ENCODE data around the gene RGS19.
A peak's percentile ranks its signal among the peaks of the same experiment; 100 is the strongest.

Gene RGS19

DNA sequence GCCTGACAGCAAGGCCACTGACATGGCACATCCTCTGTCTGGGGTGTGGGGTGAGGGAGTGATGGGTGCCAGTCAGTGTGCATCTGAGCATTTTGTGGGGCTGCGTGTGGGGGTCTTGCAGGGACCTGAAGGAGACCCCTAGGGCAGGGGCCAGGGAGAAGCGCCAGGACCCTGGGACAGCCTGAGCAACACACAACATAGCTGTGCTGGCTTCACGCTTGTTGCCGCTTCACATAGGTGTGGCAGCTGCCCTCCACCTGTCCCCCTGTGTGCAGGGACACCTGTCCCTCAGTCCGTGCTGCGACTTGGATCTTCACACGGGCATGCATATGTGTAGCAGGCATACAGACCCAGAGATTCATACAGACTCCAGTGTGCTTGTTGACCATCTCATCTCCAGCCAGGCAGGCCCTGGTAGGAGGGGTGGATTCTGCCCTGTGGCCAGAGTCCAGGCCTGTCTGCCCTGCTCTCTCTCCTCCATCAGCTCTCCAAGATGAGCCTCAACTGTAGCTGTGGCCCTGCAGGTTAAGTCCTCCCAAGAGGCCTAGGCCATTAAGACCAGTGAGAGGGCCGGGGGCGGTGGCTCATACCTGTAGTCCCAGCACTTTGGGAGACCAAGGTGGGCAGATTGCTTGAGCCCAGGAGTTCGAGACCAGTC is 31.2 kb upstream of the RGS19 start:
- Histone ChIP-seq H3K9me3 (replicated peaks in 1 of 2; ENCODE audit: control insufficient read depth in 2 of 2, insufficient read depth in 1 of 2, low read depth in 1 of 2, low read length in 2 of 2) (no peaks in the 10 kb centered on the region), H2AFZ (ENCODE audit: low read length) (no peak overlapping the region), H3K14ac (ENCODE audit: low read length) (no peak overlapping the region), H3K18ac (ENCODE audit: low read length) (no peak overlapping the region), H4K91ac (ENCODE audit: low read depth, low read length, poor library complexity) (peak overlapping the region; percentile 2), H2BK12ac (ENCODE audit: low read length) (no peak overlapping the region), H3K23ac (ENCODE audit: low read depth, low read length, poor library complexity) (peak overlapping the region; percentile 49), H3K27me3 (ENCODE audit: control insufficient read depth in 3 of 3, insufficient read depth in 3 of 3, low read depth in 1 of 3, low read length in 3 of 3) (peaks cover 0 to 83% (median 0%) of the 10 kb centered on the region in 3 experiments), H2BK120ac (ENCODE audit: low read depth, low read length) (no peak overlapping the region), H3K4ac (ENCODE audit: low read length) (no peak overlapping the region), H2BK15ac (ENCODE audit: low read length) (no peak overlapping the region), H3K4me1 (ENCODE audit: control insufficient read depth in 2 of 2, insufficient read depth in 1 of 2, low read depth in 1 of 2, low read length in 2 of 2) (peaks cover 0 to 4% of the 10 kb centered on the region in 2 donors), H3K36me3 (replicated peaks in 1 of 2; ENCODE audit: control insufficient read depth in 2 of 2, insufficient read depth in 2 of 2, low read length in 2 of 2) (no peaks in the 10 kb centered on the region), H4K8ac (ENCODE audit: low read depth, low read length) (no peak overlapping the region), H3K9ac (ENCODE audit: low read depth, low read length, poor library complexity) (no peak overlapping the region), H3K4me3 (ENCODE audit: low read length in 2 of 2) (no peak overlapping the region), H3K79me1 (ENCODE audit: low read depth, low read length) (peaks cover 3% of the 10 kb centered on the region), H2AK5ac (ENCODE audit: low read depth, low read length) (peak overlapping the region; percentile 50), H2BK5ac (ENCODE audit: low read length) (no peak overlapping the region), H3K4me2 (ENCODE audit: insufficient read depth, low read length, poor library complexity, severe bottlenecking) (no peak overlapping the region), H3K27ac (replicated peaks; ENCODE audit: low read length) (no peak overlapping the region)
- no peak for DNase-seq (ENCODE audit: low spot score)
- no CpG with 5 or more reads among the region's 10 CpGs for WGBS, 2 donors (ENCODE audit: extremely low coverage in 2 of 2, insufficient read length in 2 of 2, insufficient replicate concordance in 1 of 2)

GRCh38 chr20:64109831-64110391 is 30.6 kb upstream of the RGS19 start:
- no peak overlapping the region for H3K4me3 ChIP-seq (ENCODE audit: low read length in 2 of 2)
- H3K18ac ChIP-seq (ENCODE audit: low read length), result no peak overlapping the region
- H3K9me3 ChIP-seq (replicated peaks in 1 of 2; ENCODE audit: control insufficient read depth in 2 of 2, insufficient read depth in 1 of 2, low read depth in 1 of 2, low read length in 2 of 2), result no peaks in the 10 kb centered on the region
- H3K4me2 ChIP-seq (ENCODE audit: insufficient read depth, low read length, poor library complexity, severe bottlenecking), result no peak overlapping the region
- H3K4ac ChIP-seq (ENCODE audit: low read length), result no peak overlapping the region
- no peak overlapping the region for H2BK120ac ChIP-seq (ENCODE audit: low read depth, low read length)
- H2AK5ac ChIP-seq (ENCODE audit: low read depth, low read length), result no peak overlapping the region
- peak overlapping the region; percentile 49 for H3K23ac ChIP-seq (ENCODE audit: low read depth, low read length, poor library complexity)
- H3K9ac ChIP-seq (ENCODE audit: low read depth, low read length, poor library complexity), result no peak overlapping the region
- H2BK15ac ChIP-seq (ENCODE audit: low read length), result peak overlapping the region; percentile 49
- no peaks in the 10 kb centered on the region for H3K36me3 ChIP-seq (replicated peaks in 1 of 2; ENCODE audit: control insufficient read depth in 2 of 2, insufficient read depth in 2 of 2, low read length in 2 of 2)
- no peak overlapping the region for H4K8ac ChIP-seq (ENCODE audit: low read depth, low read length)
- DNase-seq (ENCODE audit: low spot score), result no peak
- WGBS, 2 donors (ENCODE audit: extremely low coverage in 2 of 2, insufficient read length in 2 of 2, insufficient replicate concordance in 1 of 2), result no CpG with 5 or more reads among the region's 16 CpGs
- peaks cover 0 to 78% (median 0%) of the 10 kb centered on the region in 3 experiments for H3K27me3 ChIP-seq (ENCODE audit: control insufficient read depth in 3 of 3, insufficient read depth in 3 of 3, low read depth in 1 of 3, low read length in 3 of 3)
- H2AFZ ChIP-seq (ENCODE audit: low read length), result no peak overlapping the region
- H3K79me1 ChIP-seq (ENCODE audit: low read depth, low read length), result peaks cover 3% of the 10 kb centered on the region
- H3K14ac ChIP-seq (ENCODE audit: low read length), result no peak overlapping the region
- peaks cover 0 to 2% of the 10 kb centered on the region in 2 donors for H3K4me1 ChIP-seq (ENCODE audit: control insufficient read depth in 2 of 2, insufficient read depth in 1 of 2, low read depth in 1 of 2, low read length in 2 of 2)
- H2BK12ac ChIP-seq (ENCODE audit: low read length), result no peak overlapping the region
- peak overlapping the region; percentile 2 for H4K91ac ChIP-seq (ENCODE audit: low read depth, low read length, poor library complexity)
- no peak overlapping the region for H3K27ac ChIP-seq (replicated peaks; ENCODE audit: low read length)
- no peak overlapping the region for H2BK5ac ChIP-seq (ENCODE audit: low read length)

DNA sequence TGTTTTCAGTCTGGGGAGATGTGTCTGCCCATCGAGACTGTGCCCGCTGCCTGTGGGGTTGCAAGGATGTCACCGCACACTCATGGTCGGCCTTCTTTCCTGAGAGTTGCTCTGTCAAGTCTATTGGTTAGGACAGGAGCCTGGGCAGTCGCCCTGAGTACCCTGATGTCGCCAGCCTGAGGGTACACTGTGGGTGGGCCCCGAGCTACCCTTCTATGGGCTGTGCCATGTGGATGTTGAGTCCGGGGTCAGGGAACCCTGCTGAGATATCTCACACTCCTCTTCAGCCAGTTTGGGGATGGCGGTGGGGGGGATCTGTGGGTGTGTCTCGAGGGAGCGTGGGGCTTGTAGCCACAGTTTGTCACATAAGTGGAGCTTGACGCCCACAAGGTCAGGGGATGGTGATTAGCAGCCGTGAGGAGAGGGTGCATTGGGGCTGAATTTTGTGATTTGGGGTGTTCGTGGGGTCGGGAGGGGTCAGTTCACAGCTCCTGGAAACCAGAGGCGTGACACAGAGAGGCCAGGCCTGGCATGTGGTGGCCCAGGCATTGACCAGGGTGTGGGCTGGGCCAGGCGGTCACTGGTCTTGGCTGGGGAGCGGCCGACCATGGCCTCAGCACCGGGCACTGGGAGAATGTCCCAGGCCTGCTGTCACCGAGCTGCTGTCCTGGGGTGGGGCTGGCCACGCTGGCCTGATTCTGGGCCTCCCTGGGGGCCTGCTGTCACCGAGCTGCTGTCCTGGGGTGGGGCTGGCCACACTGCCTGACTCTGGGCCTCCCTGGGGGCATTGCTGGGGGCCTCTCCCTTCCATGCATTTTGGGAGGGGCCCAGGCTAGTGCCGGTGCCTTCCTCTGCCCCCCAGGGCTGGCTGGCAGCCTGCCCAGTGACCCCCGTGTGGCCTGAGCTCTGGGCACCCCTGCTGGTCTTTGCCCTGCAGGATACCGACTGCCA is 29.7 kb upstream of the RGS19 start:
- Histone ChIP-seq H2BK120ac (ENCODE audit: low read depth, low read length) (no peak overlapping the region), H3K36me3 (replicated peaks in 1 of 2; ENCODE audit: control insufficient read depth in 2 of 2, insufficient read depth in 2 of 2, low read length in 2 of 2) (no peaks in the 10 kb centered on the region), H3K4me3 (ENCODE audit: low read length in 2 of 2) (no peak overlapping the region), H3K18ac (ENCODE audit: low read length) (peak overlapping the region; percentile 45), H2AFZ (ENCODE audit: low read length) (no peak overlapping the region), H2BK5ac (ENCODE audit: low read length) (no peak overlapping the region), H2BK15ac (ENCODE audit: low read length) (peak overlapping the region; percentile 49), H4K91ac (ENCODE audit: low read depth, low read length, poor library complexity) (no peak overlapping the region), H3K4me2 (ENCODE audit: insufficient read depth, low read length, poor library complexity, severe bottlenecking) (no peak overlapping the region), H3K27ac (replicated peaks; ENCODE audit: low read length) (no peak overlapping the region), H4K8ac (ENCODE audit: low read depth, low read length) (no peak overlapping the region), H3K27me3 (ENCODE audit: control insufficient read depth in 3 of 3, insufficient read depth in 3 of 3, low read depth in 1 of 3, low read length in 3 of 3) (peaks cover 0 to 73% (median 0%) of the 10 kb centered on the region in 3 experiments), H3K4me1 (ENCODE audit: control insufficient read depth in 2 of 2, insufficient read depth in 1 of 2, low read depth in 1 of 2, low read length in 2 of 2) (peaks cover 0 to 2% of the 10 kb centered on the region in 2 donors), H3K9ac (ENCODE audit: low read depth, low read length, poor library complexity) (peak overlapping the region; percentile 44), H3K4ac (ENCODE audit: low read length) (no peak overlapping the region), H3K79me1 (ENCODE audit: low read depth, low read length) (peaks cover 3% of the 10 kb centered on the region), H2BK12ac (ENCODE audit: low read length) (no peak overlapping the region), H3K23ac (ENCODE audit: low read depth, low read length, poor library complexity) (peak overlapping the region; percentile 43), H2AK5ac (ENCODE audit: low read depth, low read length) (no peak overlapping the region), H3K14ac (ENCODE audit: low read length) (no peak overlapping the region), H3K9me3 (replicated peaks in 1 of 2; ENCODE audit: control insufficient read depth in 2 of 2, insufficient read depth in 1 of 2, low read depth in 1 of 2, low read length in 2 of 2) (no peaks in the 10 kb centered on the region)
- no peak for DNase-seq (ENCODE audit: low spot score)
- no CpG with 5 or more reads among the region's 26 CpGs for WGBS, 2 donors (ENCODE audit: extremely low coverage in 2 of 2, insufficient read length in 2 of 2, insufficient replicate concordance in 1 of 2)
